GM12875 (cell line): Measurements from ENCODE around the gene STK11.

Experiments
- H3K4me3 ChIP-seq: one replicate; pipeline ENCODE4 v1.5.1; 2011; ENCODE audit warnings: low read depth, low read length, control low read depth
- TF ChIP-seq, protein P1 (sequence below): IDR thresholded peaks from 2 replicates; pipeline ENCODE4 v1.5.1; 2011; ENCODE audit warnings: low read depth, mild to moderate bottlenecking, control low read depth, inconsistent platforms, low read length, moderate library complexity, borderline replicate concordance; ENCODE audit not compliant: insufficient read depth

The STK11 gene

DNA sequence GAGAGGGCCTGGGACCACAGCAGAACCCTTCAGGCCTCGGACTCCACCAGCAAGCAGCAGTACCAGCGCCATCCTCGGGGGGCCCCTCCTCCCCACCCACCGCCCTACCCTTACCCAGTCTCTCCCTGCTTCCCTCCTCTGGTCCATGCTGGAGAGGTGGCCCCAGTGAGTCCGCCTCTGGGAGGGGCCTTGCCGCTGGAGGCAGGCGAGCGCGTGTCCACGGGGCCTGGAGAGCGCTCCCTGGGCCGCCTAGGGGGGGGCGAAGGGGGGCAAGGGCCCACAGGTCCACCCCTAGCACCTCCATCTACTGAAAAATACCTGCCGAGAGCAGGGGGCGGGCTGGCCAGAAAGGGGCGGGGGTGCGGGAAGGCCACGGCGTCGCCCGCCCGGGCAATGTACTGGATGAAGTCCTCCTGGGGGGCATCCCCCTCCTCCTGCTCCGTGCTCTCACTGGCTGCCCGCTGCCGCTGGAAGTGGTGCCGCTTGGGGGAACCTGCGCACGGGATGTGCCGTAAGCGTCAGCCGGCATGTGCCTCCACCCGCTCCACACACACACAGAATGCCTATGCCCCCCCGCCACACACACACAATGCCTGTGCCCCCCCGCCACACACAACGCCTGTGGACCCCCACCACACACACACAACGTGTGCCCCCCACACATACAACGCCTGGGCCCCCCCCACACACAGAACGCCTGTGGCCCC is 25.4 kb downstream of the STK11 start:
- H3K4me3 ChIP-seq, result no peak overlapping the region
- TF ChIP-seq, protein P1, sequence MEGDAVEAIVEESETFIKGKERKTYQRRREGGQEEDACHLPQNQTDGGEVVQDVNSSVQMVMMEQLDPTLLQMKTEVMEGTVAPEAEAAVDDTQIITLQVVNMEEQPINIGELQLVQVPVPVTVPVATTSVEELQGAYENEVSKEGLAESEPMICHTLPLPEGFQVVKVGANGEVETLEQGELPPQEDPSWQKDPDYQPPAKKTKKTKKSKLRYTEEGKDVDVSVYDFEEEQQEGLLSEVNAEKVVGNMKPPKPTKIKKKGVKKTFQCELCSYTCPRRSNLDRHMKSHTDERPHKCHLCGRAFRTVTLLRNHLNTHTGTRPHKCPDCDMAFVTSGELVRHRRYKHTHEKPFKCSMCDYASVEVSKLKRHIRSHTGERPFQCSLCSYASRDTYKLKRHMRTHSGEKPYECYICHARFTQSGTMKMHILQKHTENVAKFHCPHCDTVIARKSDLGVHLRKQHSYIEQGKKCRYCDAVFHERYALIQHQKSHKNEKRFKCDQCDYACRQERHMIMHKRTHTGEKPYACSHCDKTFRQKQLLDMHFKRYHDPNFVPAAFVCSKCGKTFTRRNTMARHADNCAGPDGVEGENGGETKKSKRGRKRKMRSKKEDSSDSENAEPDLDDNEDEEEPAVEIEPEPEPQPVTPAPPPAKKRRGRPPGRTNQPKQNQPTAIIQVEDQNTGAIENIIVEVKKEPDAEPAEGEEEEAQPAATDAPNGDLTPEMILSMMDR, result no peak

- TF ChIP-seq, protein P1, result no peak
Measured at GRCh38 chr19:1231729-1232637, 26.4 kb downstream of the STK11 start.

GRCh38 chr19:1232652-1233072 is 27.1 kb downstream of the STK11 start:
- TF ChIP-seq, protein P1, result no peak
- H3K4me3 ChIP-seq, result no peak overlapping the region

More at GRCh38 chr19:1231729-1232637, 26.4 kb downstream of the STK11 start:
- no peak overlapping the region for H3K4me3 ChIP-seq

DNA sequence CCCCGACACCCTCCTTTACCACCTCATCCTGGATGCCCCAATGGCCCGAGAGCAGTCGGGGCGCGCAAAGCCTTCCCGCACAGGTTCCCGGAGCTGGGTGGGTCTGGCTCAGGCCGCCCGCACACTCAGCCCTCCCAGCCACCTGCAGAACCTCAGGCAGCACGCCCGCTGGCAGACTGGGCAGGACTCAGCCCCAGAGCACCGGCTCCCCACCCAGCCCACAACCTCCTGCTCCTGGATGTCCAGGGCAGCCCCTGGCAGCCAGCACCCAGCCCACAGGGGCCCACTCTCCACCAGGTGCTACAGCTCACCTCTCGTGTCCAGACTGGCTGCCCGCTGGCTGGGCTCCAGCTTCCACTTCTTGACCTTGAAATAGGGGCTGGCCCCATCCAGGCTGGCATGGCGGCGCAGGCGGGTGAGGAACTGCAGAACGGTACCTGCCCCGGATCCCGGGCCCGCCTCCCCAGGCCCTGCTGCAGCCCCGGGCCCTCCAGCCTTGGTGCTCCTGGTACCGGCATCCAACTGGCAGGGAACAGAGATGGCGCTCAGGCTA is 27.6 kb downstream of the STK11 start:
- TF ChIP-seq, protein P1, result no peak
- H3K4me3 ChIP-seq, result no peak overlapping the region

- TF ChIP-seq, protein P1, result no peak
- H3K4me3 ChIP-seq, result no peak overlapping the region
Measured at GRCh38 chr19:1234051-1234954, 28.7 kb downstream of the STK11 start.

DNA sequence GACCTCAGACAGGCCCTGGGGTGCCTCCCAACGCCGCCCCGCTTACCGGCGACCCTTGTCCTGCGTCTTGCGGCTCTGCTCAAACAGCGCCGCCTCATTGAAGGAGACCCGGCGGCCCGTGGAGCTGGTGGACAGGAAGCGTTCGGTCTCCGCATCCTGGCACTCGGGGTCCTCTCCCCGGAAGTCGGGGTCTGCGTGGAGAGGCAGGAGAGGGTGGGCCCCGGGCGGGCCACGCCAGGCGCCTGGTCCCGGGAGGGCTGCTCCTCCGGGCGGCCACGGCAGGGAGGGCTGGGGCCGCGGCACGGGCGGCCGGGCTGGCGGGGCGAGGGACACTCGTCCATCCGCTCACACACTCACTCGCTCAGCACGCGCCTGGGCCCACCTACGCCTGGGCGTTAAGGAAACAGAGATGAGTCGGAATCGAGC is 29.4 kb downstream of the STK11 start:
- no peak overlapping the region for H3K4me3 ChIP-seq
- TF ChIP-seq, protein P1, result no peak
